Calu3 (cell line): ENCODE results near the gene AGPAT1. TPM values are rescaled to one million over a fixed set of nuclear protein-coding genes. Genes with fewer than 3 reads are reported as not detected.

Source experiments
- BruUV-seq: library from RNA; stranded (reverse); fragments of 400-500 nt; replicated peaks from 2 replicates; lab custom pipeline; 2021; lab: Mats Ljungman, UMichigan
- CTCF ChIA-PET: fragments of 300-600 bp; sonication (Branson Sonifier 250); formaldehyde crosslinking; loops from one replicate; lab custom pipeline; 2022; ENCODE audit warnings: antibody characterized with exemption; lab: Charles Lee
- DNase-seq: peaks from one replicate; pipeline ENCODE4 v3.0.0; 2022
- H3K27ac Mint-ChIP-seq: one replicate; pipeline ENCODE4 v1.8.0; 2022; ENCODE audit warnings: mixed read lengths; ENCODE audit not compliant: unreplicated experiment
- H3K27me3 Mint-ChIP-seq: one replicate; pipeline ENCODE4 v1.8.0; 2022; ENCODE audit warnings: mixed read lengths; ENCODE audit not compliant: unreplicated experiment
- H3K36me3 Mint-ChIP-seq: one replicate; pipeline ENCODE4 v1.8.0; 2022; ENCODE audit warnings: mild to moderate bottlenecking, moderate library complexity, mixed read lengths; ENCODE audit not compliant: insufficient read depth, unreplicated experiment
- H3K4me1 Mint-ChIP-seq: one replicate; pipeline ENCODE4 v1.8.0; 2022; ENCODE audit warnings: mild to moderate bottlenecking, low read depth, mixed read lengths; ENCODE audit not compliant: unreplicated experiment
- H3K4me3 Mint-ChIP-seq: one replicate; pipeline ENCODE4 v1.8.0; 2022; ENCODE audit warnings: mild to moderate bottlenecking, low read depth, moderate library complexity, mixed read lengths; ENCODE audit not compliant: unreplicated experiment
- H3K9me3 Mint-ChIP-seq: one replicate; pipeline ENCODE4 v1.8.0; 2022; ENCODE audit warnings: low read depth, mixed read lengths; ENCODE audit not compliant: unreplicated experiment
- intact Hi-C: fragments of 100-400 bp; cut with micrococcal nuclease; formaldehyde crosslinking; loops from one replicate; pipeline ENCODE4 v1.10.0; 2022; ENCODE audit not compliant: unreplicated experiment
- total RNA-seq: library from RNA; stranded (reverse); gene quantifications from 2 replicates; pipeline ENCODE4 v1.2.3, GENCODE V29; 2022
- TF ChIP-seq, protein P1 (sequence below): fragments of 200-600 bp; IDR thresholded peaks from one replicate; pipeline ENCODE4 v1.8.0; 2022; ENCODE audit warnings: antibody characterized with exemption; ENCODE audit not compliant: unreplicated experiment

The AGPAT1 gene
- total RNA-seq, 1 experiment from 2014 or later = 138 TPM

DNA sequence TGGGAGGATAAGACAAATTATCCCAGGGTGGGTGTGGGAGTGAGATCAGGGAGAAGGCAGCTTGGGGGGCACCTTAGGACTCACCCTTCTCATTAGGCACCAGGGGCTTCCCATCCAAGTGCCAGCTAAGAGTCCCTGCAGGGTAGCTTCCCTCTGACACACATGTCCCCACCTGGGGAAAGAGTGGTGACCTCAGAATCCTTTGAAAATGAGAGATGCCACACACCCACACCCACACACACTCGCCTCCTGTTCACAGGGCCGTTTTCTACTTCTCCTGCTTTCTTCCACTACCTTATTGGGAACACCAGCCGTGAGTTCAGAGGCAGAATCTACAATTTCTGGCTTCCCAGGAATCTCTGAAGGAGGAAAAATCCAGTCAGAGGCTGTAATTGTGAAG, 7.1 kb upstream of the AGPAT1 start:
- no TSS peak for BruUV-seq
- no peaks in the 10 kb centered on the region for H3K27me3 Mint-ChIP-seq
- no peak for DNase-seq
- peaks cover 20% of the 10 kb centered on the region for H3K4me1 Mint-ChIP-seq
- TF ChIP-seq, protein P1, sequence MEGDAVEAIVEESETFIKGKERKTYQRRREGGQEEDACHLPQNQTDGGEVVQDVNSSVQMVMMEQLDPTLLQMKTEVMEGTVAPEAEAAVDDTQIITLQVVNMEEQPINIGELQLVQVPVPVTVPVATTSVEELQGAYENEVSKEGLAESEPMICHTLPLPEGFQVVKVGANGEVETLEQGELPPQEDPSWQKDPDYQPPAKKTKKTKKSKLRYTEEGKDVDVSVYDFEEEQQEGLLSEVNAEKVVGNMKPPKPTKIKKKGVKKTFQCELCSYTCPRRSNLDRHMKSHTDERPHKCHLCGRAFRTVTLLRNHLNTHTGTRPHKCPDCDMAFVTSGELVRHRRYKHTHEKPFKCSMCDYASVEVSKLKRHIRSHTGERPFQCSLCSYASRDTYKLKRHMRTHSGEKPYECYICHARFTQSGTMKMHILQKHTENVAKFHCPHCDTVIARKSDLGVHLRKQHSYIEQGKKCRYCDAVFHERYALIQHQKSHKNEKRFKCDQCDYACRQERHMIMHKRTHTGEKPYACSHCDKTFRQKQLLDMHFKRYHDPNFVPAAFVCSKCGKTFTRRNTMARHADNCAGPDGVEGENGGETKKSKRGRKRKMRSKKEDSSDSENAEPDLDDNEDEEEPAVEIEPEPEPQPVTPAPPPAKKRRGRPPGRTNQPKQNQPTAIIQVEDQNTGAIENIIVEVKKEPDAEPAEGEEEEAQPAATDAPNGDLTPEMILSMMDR = no peak
- no peaks in the 10 kb centered on the region for H3K9me3 Mint-ChIP-seq
- H3K36me3 Mint-ChIP-seq = peaks cover 78% of the 10 kb centered on the region
- CTCF ChIA-PET = interaction anchor here (0.6 to 0.7 kb wide), 2 partner anchors 12 to 22 kb away, joined by 3 read pairs; no protein-coding TSS in a partner anchor
- H3K27ac Mint-ChIP-seq = no peak overlapping the region
- intact Hi-C loops = no loop called here
- no peak overlapping the region for H3K4me3 Mint-ChIP-seq

DNA sequence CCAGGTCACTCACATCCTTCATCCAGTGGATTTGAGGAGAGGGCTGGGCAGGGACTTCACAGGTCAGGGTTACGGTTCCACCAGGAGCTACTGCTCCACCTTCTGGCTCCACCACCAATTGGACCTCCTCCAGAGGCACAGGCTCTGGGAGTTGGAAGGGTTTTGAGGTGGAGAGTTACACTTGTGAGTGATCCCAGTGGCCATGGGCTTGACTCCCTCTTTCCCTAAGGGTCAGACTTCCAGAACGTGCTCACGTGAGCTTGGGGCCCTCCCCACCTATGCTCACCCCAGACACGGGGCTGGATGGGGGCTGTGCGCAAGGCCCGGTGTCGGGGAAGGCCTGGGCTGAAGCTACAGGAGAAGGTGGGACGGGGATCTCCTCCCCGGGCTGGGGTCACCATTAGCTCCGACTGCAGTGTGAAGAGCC, 6.7 kb upstream of the AGPAT1 start:
- CTCF ChIA-PET = interaction anchor here (0.6 to 0.7 kb wide), 2 partner anchors 13 to 23 kb away, joined by 3 read pairs; no protein-coding TSS in a partner anchor
- intact Hi-C loops = no loop called here
- DNase-seq = no peak
- peaks cover 15% of the 10 kb centered on the region for H3K4me1 Mint-ChIP-seq
- BruUV-seq = no TSS peak
- no peak overlapping the region for H3K27ac Mint-ChIP-seq
- H3K4me3 Mint-ChIP-seq = no peak overlapping the region
- H3K9me3 Mint-ChIP-seq = no peaks in the 10 kb centered on the region
- TF ChIP-seq, protein P1 = no peak
- no peaks in the 10 kb centered on the region for H3K27me3 Mint-ChIP-seq
- peaks cover 78% of the 10 kb centered on the region for H3K36me3 Mint-ChIP-seq

DNA sequence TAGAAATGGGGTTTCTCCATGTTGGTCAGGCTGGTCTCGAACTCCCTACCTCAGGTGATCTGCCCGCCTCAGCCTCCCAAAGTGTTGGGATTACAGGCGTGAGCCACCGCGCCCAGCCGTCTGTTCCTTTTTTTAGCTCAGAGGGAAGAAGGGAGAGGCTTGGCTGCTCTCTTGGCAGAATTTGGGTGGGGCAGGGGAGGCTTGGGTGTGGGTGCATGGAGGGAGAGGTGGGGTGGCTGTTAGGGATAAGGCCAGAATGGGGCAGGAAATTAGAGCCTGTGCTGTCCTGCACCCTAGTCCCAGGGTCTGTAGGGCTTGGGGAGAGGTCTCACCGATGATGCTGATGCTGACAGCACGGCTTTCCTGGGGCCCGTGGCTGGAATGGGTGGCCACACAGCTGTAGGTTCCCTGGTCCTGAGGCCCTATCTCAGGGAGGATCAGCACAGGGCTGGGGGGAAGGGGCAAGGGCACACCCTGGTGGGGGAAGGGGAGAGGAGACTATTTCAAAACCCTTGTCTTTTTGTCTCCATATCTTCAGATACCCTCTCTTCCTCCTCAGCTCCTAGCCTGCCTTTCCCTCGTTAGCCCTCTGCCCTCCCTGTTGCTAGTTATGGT, 6.1 kb upstream of the AGPAT1 start:
- BruUV-seq = no TSS peak
- TF ChIP-seq, protein P1 = no peak
- Mint-ChIP-seq H3K27ac (no peak overlapping the region), H3K27me3 (no peaks in the 10 kb centered on the region), H3K4me3 (no peak overlapping the region), H3K9me3 (no peaks in the 10 kb centered on the region), H3K36me3 (peaks cover 78% of the 10 kb centered on the region), H3K4me1 (peaks cover 15% of the 10 kb centered on the region)
- CTCF ChIA-PET = no interaction called here
- no peak for DNase-seq
- intact Hi-C loops = no loop called here

DNA sequence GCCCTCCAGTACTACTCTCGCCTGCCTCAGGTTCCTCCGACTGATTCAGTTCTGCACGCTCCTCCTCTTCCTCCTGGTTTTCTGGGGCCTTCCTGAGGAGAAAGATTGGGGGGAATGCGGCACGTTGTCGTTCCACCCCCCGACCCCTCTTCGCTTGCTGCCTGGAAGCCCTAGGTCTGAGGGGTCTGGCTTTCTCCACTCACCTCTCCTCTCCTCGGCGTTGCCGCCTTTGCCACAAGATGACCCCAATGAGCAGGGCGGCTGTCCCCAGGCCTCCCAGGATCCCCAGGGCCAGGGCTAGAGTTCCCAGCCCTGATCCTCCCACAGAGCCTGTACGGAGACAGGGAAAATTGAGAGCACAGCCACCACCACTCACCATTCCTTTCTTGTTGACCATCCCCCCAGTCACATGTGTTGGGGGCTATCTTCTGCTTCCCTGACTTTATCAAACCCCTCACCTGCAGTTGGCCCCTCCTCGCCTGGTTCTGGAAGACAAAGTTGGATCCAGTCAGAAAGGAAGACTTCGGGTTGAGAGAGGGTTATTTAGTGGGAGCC, 5.3 kb upstream of the AGPAT1 start:
- BruUV-seq = no TSS peak
- CTCF ChIA-PET = no interaction called here
- no peaks in the 10 kb centered on the region for H3K27me3 Mint-ChIP-seq
- no peaks in the 10 kb centered on the region for H3K9me3 Mint-ChIP-seq
- no peak overlapping the region for H3K4me3 Mint-ChIP-seq
- TF ChIP-seq, protein P1 = no peak
- H3K36me3 Mint-ChIP-seq = peaks cover 78% of the 10 kb centered on the region
- no peak overlapping the region for H3K27ac Mint-ChIP-seq
- intact Hi-C loops = no loop called here
- peaks cover 23% of the 10 kb centered on the region for H3K4me1 Mint-ChIP-seq
- DNase-seq = no peak
